Heart left ventricle (tissue), 16 donors: ENCODE data around the gene GALK2. TPM values are rescaled to one million over a fixed set of nuclear protein-coding genes. Genes with fewer than 3 reads are reported as not detected.

Experiments used
- ATAC-seq, 4 donors: fragments of 200-7000 bp; cut with Tn5 transposase; one replicate each; pipeline ENCODE4 v1.9.1; 2020 to 2022; ENCODE audit warnings: moderate library complexity in 4 of 4, mild to moderate bottlenecking in 3 of 4, moderate number of reproducible peaks in 1 of 4
- DNase-seq, 5 donors: peaks; one replicate each; pipeline ENCODE4 v3.0.0-alpha.2; 2020
- H3K27ac ChIP-seq, 12 donors: fragments of 200-600 bp; sonication (generic) in 4 of 12; one replicate each; pipeline versions ENCODE4 v1.5.0 to v1.8.0; 2016 to 2022; ENCODE audit warnings: mild to moderate bottlenecking in 2 of 12
- H3K27me3 ChIP-seq, 9 donors: fragments of 200-600 bp; sonication (generic) in 2 of 9; one replicate each; pipeline versions ENCODE4 v1.5.1 to v1.8.0; 2016 to 2022; ENCODE audit warnings: mild to moderate bottlenecking in 3 of 9
- H3K36me3 ChIP-seq, 9 donors: fragments of 200-600 bp; sonication (generic) in 2 of 9; one replicate each; pipeline versions ENCODE4 v1.5.0 to v1.8.0; 2018 to 2022; ENCODE audit warnings: mild to moderate bottlenecking in 2 of 9
- H3K4me1 ChIP-seq, 12 donors: fragments of 200-600 bp; sonication (generic) in 4 of 12; one replicate each; pipeline versions ENCODE4 v1.5.0 to v1.8.0; 2016 to 2022; ENCODE audit warnings: mild to moderate bottlenecking in 3 of 12
- H3K4me3 ChIP-seq, 12 donors: fragments of 200-600 bp; sonication (generic) in 4 of 12; one replicate each; pipeline versions ENCODE4 v1.5.0 to v1.8.0; 2017 to 2022; ENCODE audit warnings: mild to moderate bottlenecking in 9 of 12, moderate library complexity in 4 of 12
- H3K9me3 ChIP-seq, 12 donors: fragments of 200-600 bp; sonication (generic) in 4 of 12; one replicate each; pipeline versions ENCODE4 v1.5.0 to v1.8.0; 2016 to 2022; ENCODE audit warnings: mild to moderate bottlenecking in 1 of 12
- POLR2A ChIP-seq, 2 donors: fragments of 450-650 bp; IDR thresholded peaks; one replicate each; pipeline ENCODE4 v1.6.1; 2017; ENCODE audit warnings: antibody characterized with exemption in 2 of 2, mild to moderate bottlenecking in 2 of 2, moderate library complexity in 2 of 2
- WGBS, 4 donors: extraction: QIAGEN DNeasy Blood & Tissue Kit in 2 of 4; methylation state at CpG; one replicate each; pipeline versions ENCODE4 v1.1.5 to v1.1.7; 2013 to 2018; 5-methylcytosine and 5-hydroxymethylcytosine counted together
- intact Hi-C, 10 donors: fragments of 100-400 bp; cut with DNase I; formaldehyde crosslinking; loops; one replicate each; pipeline versions ENCODE4 v1.11.1 to v1.14.2; 2022
- polyA plus RNA-seq, 2 donors: library from polyadenylated mRNA; stranded (reverse); fragments of 200-250 nt; gene quantifications; one replicate each; pipeline ENCODE4 v1.2.3, GENCODE V29; 2013
- total RNA-seq, 9 donors: library from RNA; depleted of rRNA in 2 of 9; stranded (reverse); fragments of >200 nt in 2 of 9; fragmentation: NEBNext Ultra II Directional in 3 of 9; extraction: Animal tissue kit (Norgen Biotek cat#: 25700) in 3 of 9; gene quantifications; one replicate each; pipeline versions ENCODE4 v1.1.0 to v1.2.4, GENCODE V29; 2016 to 2023
- TF ChIP-seq, protein P1 (sequence below), 12 donors: fragments of 200-600 bp; sonication (generic) in 4 of 12; IDR thresholded peaks; one replicate each; pipeline versions ENCODE4 v1.5.0 to v1.8.0; 2018 to 2022; ENCODE audit warnings: antibody characterized with exemption in 12 of 12, mild to moderate bottlenecking in 5 of 12
- donor health status: ischemic (EF 13 %, LVEDD 7.1; RV severe dilation, severe dysfunction).
- donor health status: healthy with polysubstance abuse.
- donor health status: DM: no; HTN: yes; CAD: no.
- donor health status: DM: no; HTN: no; CAD: no.
- donor health status: ischemic (EF 25% LVEDD 6.9; RV normal size, moderate dysfunction).
- donor health status: ischemic (EF 25% LVEDD 5.7; RV mildly dilated, moderate dysfunction).
- donor health status: healthy.
- donor health status: DM: yes; HTN: yes; CAD: no.
- donor health status: ischemic (EF 35%, LVEDD 5.7; RV mildly dilated, moderate dysfunction).
- donor health status: nonischemic (EF 11% LVEDD 7.7; RV severe dilation, severe dysfunction).
- donor health status: DM: yes; HTN: yes; CAD: no.
- donor health status: PGD.
- donor health status: ischemic (EF 29% LVEDD 5.4; RV normal size, mild dysfunction).
- donor health status: nonischemic (EF 23%, LVEDD 6.1; RV moderate dilation, normal function).

The GALK2 gene
- total and polyA plus RNA-seq, 11 donors, result 8.3 to 55.3 (median 35.2) TPM

- Histone ChIP-seq H3K36me3 (peaks cover 0 to 4% (median 0%) of the 10 kb centered on the region in 9 donors), H3K4me1 (peaks cover 0 to 65% (median 40%) of the 10 kb centered on the region in 12 donors), H3K27me3 (no peaks in the 10 kb centered on the region), H3K4me3 (no peak overlapping the region), H3K9me3 (no peaks in the 10 kb centered on the region), H3K27ac (no peak overlapping the region)
- no peak for TF ChIP-seq POLR2A (IDR thresholded peaks at IDR 0.05)
- TF ChIP-seq, protein P1, sequence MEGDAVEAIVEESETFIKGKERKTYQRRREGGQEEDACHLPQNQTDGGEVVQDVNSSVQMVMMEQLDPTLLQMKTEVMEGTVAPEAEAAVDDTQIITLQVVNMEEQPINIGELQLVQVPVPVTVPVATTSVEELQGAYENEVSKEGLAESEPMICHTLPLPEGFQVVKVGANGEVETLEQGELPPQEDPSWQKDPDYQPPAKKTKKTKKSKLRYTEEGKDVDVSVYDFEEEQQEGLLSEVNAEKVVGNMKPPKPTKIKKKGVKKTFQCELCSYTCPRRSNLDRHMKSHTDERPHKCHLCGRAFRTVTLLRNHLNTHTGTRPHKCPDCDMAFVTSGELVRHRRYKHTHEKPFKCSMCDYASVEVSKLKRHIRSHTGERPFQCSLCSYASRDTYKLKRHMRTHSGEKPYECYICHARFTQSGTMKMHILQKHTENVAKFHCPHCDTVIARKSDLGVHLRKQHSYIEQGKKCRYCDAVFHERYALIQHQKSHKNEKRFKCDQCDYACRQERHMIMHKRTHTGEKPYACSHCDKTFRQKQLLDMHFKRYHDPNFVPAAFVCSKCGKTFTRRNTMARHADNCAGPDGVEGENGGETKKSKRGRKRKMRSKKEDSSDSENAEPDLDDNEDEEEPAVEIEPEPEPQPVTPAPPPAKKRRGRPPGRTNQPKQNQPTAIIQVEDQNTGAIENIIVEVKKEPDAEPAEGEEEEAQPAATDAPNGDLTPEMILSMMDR (IDR thresholded peaks at IDR 0.05), result no peak
- intact Hi-C loops, result loop anchor here in 2 of 10 donors (5.0 to 10.0 kb wide), 3 partner anchors 108 to 472 kb away; partner anchors contain the start of genes DTWD1 (in 1 of the 2), EID1 (in 1 of the 2), FAM227B (in 1 of the 2) and SECISBP2L (in 1 of the 2)
- no peak for DNase-seq
- ATAC-seq, result no peak
- 90 to 94% (median 92%) methylated on average over 9 of the region's 9 CpGs for WGBS, 4 donors
Measured at GRCh38 chr15:49152552-49153312, 17.3 kb upstream of the GALK2 start.

- WGBS, 4 donors, result 20 to 24% (median 21%) methylated on average over 8 of the region's 8 CpGs
- Histone ChIP-seq H3K4me3 (peak overlapping the region; percentile 72 to 96 (median 89)), H3K9me3 (no peaks in the 10 kb centered on the region), H3K27ac (peak overlapping the region in 8 of 12 donors; percentile 69 to 93 (median 88)), H3K36me3 (peaks cover 0 to 4% (median 0%) of the 10 kb centered on the region in 9 donors), H3K27me3 (no peaks in the 10 kb centered on the region), H3K4me1 (peaks cover 0 to 58% (median 35%) of the 10 kb centered on the region in 12 donors)
- ATAC-seq, result no peak
- DNase-seq, result no peak
- intact Hi-C loops, result loop anchor here in 2 of 10 donors (5.0 to 10.0 kb wide), 3 partner anchors 110 to 470 kb away; partner anchors contain the start of genes DTWD1 (in 1 of the 2), EID1 (in 1 of the 2), FAM227B (in 1 of the 2) and SECISBP2L (in 1 of the 2)
- TF ChIP-seq, protein P1 (IDR thresholded peaks at IDR 0.05), result no peak
- TF ChIP-seq POLR2A (IDR thresholded peaks at IDR 0.05), result no peak
Measured at GRCh38 chr15:49154359-49154758, 15.7 kb upstream of the GALK2 start.

DNA sequence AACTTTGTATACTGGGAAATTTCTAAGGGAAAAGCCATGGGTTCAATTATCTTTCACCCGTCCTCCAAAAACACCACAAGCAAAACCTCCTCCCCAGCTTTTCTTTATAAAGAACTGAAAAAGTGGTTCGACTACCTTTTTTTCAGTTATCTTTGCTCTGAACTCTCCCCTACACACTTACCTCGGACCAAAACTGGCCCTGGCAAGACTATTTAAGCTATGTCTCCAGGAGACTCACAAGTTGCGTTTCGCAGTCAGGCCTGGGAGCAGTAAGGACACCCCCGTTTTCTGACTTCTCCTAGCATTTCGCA lies 15.3 kb upstream of the GALK2 start:
- H3K9me3 ChIP-seq, result no peaks in the 10 kb centered on the region
- WGBS, 4 donors, result 0 to 1% (median 1%) methylated on average over 7 of the region's 7 CpGs
- H3K36me3 ChIP-seq, result peaks cover 0 to 4% (median 0%) of the 10 kb centered on the region in 9 donors
- DNase-seq (no peak), ATAC-seq (no peak)
- intact Hi-C loops, result loop anchor here in 4 of 10 donors (5.0 to 10.0 kb wide), 4 partner anchors 110 to 470 kb away; partner anchors contain the start of genes EID1 (in 2 of the 4), DTWD1 (in 1 of the 4), FAM227B (in 1 of the 4) and FGF7 (in 1 of the 4)
- H3K27me3 ChIP-seq, result no peaks in the 10 kb centered on the region
- TF ChIP-seq, protein P1 (IDR thresholded peaks at IDR 0.05), result no peak
- no peak for TF ChIP-seq POLR2A (IDR thresholded peaks at IDR 0.05)
- H3K4me1 ChIP-seq, result peaks cover 0 to 55% (median 34%) of the 10 kb centered on the region in 12 donors
- H3K4me3 ChIP-seq, result peak overlapping the region; percentile 72 to 96 (median 89)
- H3K27ac ChIP-seq, result peak overlapping the region; percentile 11 to 93 (median 80)
